WTC11 (cell line): ENCODE measurements around the gene SIPA1L3. TPM values are rescaled to one million over a fixed set of nuclear protein-coding genes. Genes with fewer than 3 reads are reported as not detected.
A peak's percentile ranks its signal among the peaks of the same experiment; 100 is the strongest.

ENCODE experiments used
- ATAC-seq: fragments of 200-7000 bp; cut with Tn5 transposase; 2 replicates; pipeline ENCODE4 v1.10.0; 2021; ENCODE audit warnings: mild to moderate bottlenecking, moderate library complexity
- CTCF ChIA-PET: fragments of 300-600 bp; sonication (Branson Sonifier 250); formaldehyde crosslinking; loops from one replicate; lab custom pipeline; 2021; ENCODE audit warnings: antibody characterized with exemption; lab: Charles Lee
- POLR2A ChIA-PET: fragments of 350-600 bp; sonication (Branson Sonifier 250); formaldehyde crosslinking; loops from one replicate; lab custom pipeline; 2021; ENCODE audit warnings: antibody characterized with exemption; lab: Charles Lee
- DNase-seq: peaks from one replicate; pipeline ENCODE4 v3.0.0; 2021; ENCODE audit warnings: low spot score
- H3K27ac Mint-ChIP-seq: 2 replicates; pipeline ENCODE4 v1.8.0; 2021; ENCODE audit warnings: mixed read lengths
- H3K27me3 Mint-ChIP-seq: 2 replicates; pipeline ENCODE4 v1.8.0; 2021; ENCODE audit warnings: low read depth, mild to moderate bottlenecking, moderate library complexity, mixed read lengths
- H3K36me3 Mint-ChIP-seq: 2 replicates; pipeline ENCODE4 v1.8.0; 2021; ENCODE audit warnings: mixed read lengths
- H3K4me1 Mint-ChIP-seq: 2 replicates; pipeline ENCODE4 v1.8.0; 2022; ENCODE audit warnings: mixed read lengths
- H3K4me3 Mint-ChIP-seq: 2 replicates; pipeline ENCODE4 v1.8.0; 2021; ENCODE audit warnings: mild to moderate bottlenecking, moderate library complexity, mixed read lengths
- H3K9me3 Mint-ChIP-seq: 2 replicates; pipeline ENCODE4 v1.8.0; 2021; ENCODE audit warnings: mixed read lengths
- AFF4 ChIP-seq: sonication (generic); formaldehyde crosslinking; IDR thresholded peaks from 2 replicates; pipeline ENCODE4 v1.8.1; 2023; ENCODE audit warnings: mild to moderate bottlenecking, missing genetic modification reagents, borderline replicate concordance
- CDX4 ChIP-seq: fragments of 250-450 bp; sonication (Bioruptor Pico); IDR thresholded peaks from 2 replicates; pipeline ENCODE4 v1.9.0; 2021; ENCODE audit warnings: moderate library complexity, mild to moderate bottlenecking, inconsistent platforms, borderline replicate concordance
- CREM ChIP-seq: sonication (generic); formaldehyde crosslinking; IDR thresholded peaks from 2 replicates; pipeline ENCODE4 v1.8.1; 2022; ENCODE audit warnings: mild to moderate bottlenecking, missing genetic modification reagents, moderate library complexity
- FOXJ3 ChIP-seq: sonication (generic); formaldehyde crosslinking; IDR thresholded peaks from 2 replicates; pipeline ENCODE4 v1.9.0; 2021; ENCODE audit warnings: missing genetic modification reagents, mild to moderate bottlenecking, borderline replicate concordance
- FOXK1 ChIP-seq: sonication (generic); formaldehyde crosslinking; IDR thresholded peaks from 2 replicates; pipeline ENCODE4 v1.8.0; 2022; ENCODE audit warnings: mild to moderate bottlenecking, moderate library complexity, missing genetic modification reagents
- JUN ChIP-seq: sonication (generic); formaldehyde crosslinking; IDR thresholded peaks from 2 replicates; pipeline ENCODE4 v1.8.0; 2023; ENCODE audit warnings: mild to moderate bottlenecking, missing genetic modification reagents
- MAX ChIP-seq: sonication (generic); formaldehyde crosslinking; IDR thresholded peaks from 2 replicates; pipeline ENCODE4 v1.8.0; 2022; ENCODE audit warnings: mild to moderate bottlenecking, missing genetic modification reagents
- NFATC4 ChIP-seq: fragments of 250-450 bp; sonication (Bioruptor Pico); IDR thresholded peaks from 2 replicates; pipeline ENCODE4 v1.9.0; 2021; ENCODE audit warnings: mild to moderate bottlenecking
- NR2C2 ChIP-seq: sonication (generic); formaldehyde crosslinking; IDR thresholded peaks from 2 replicates; pipeline ENCODE4 v1.8.0; 2022; ENCODE audit warnings: mild to moderate bottlenecking, missing genetic modification reagents
- OVOL2 ChIP-seq: fragments of 250-450 bp; sonication (Bioruptor Pico); IDR thresholded peaks from 2 replicates; pipeline ENCODE4 v1.9.0; 2021; ENCODE audit warnings: mild to moderate bottlenecking, borderline replicate concordance
- PRDM15 ChIP-seq: sonication (generic); formaldehyde crosslinking; IDR thresholded peaks from 2 replicates; pipeline ENCODE4 v1.8.0; 2022; ENCODE audit warnings: missing genetic modification reagents
- SP1 ChIP-seq: sonication (generic); formaldehyde crosslinking; conservative IDR thresholded peaks from 2 replicates; pipeline ENCODE4 v1.8.1; 2022; ENCODE audit warnings: missing genetic modification reagents
- TEAD1 ChIP-seq: sonication (generic); formaldehyde crosslinking; IDR thresholded peaks from 2 replicates; pipeline ENCODE4 v1.8.0; 2022; ENCODE audit warnings: mild to moderate bottlenecking, missing genetic modification reagents
- ZBTB43 ChIP-seq: sonication (generic); formaldehyde crosslinking; IDR thresholded peaks from 2 replicates; pipeline ENCODE4 v1.8.1; 2023; ENCODE audit warnings: mild to moderate bottlenecking, missing genetic modification reagents
- ZNF317 ChIP-seq: sonication (generic); formaldehyde crosslinking; IDR thresholded peaks from 2 replicates; pipeline ENCODE4 v1.8.1; 2023; ENCODE audit warnings: low read depth, mild to moderate bottlenecking, moderate library complexity, missing genetic modification reagents, borderline replicate concordance
- ZNF416 ChIP-seq: fragments of 250-450 bp; sonication (Bioruptor Pico); IDR thresholded peaks from 2 replicates; pipeline ENCODE4 v1.9.0; 2021; ENCODE audit warnings: mild to moderate bottlenecking, inconsistent platforms
- ZNF512 ChIP-seq: sonication (generic); formaldehyde crosslinking; IDR thresholded peaks from 2 replicates; pipeline ENCODE4 v1.8.1; 2022; ENCODE audit warnings: missing genetic modification reagents, borderline replicate concordance
- total RNA-seq: library from RNA; stranded (reverse); gene quantifications from 3 replicates; pipeline ENCODE4 v1.2.3, GENCODE V29; 2021
- TF ChIP-seq, protein P1 (sequence below): fragments of 250-450 bp; sonication (Bioruptor Pico); IDR thresholded peaks from 2 replicates; pipeline ENCODE4 v2.1.2; 2022; ENCODE audit warnings: mild to moderate bottlenecking, moderate library complexity

The SIPA1L3 gene
- total RNA-seq, 1 experiment from 2014 or later, result 41.5 TPM

DNA sequence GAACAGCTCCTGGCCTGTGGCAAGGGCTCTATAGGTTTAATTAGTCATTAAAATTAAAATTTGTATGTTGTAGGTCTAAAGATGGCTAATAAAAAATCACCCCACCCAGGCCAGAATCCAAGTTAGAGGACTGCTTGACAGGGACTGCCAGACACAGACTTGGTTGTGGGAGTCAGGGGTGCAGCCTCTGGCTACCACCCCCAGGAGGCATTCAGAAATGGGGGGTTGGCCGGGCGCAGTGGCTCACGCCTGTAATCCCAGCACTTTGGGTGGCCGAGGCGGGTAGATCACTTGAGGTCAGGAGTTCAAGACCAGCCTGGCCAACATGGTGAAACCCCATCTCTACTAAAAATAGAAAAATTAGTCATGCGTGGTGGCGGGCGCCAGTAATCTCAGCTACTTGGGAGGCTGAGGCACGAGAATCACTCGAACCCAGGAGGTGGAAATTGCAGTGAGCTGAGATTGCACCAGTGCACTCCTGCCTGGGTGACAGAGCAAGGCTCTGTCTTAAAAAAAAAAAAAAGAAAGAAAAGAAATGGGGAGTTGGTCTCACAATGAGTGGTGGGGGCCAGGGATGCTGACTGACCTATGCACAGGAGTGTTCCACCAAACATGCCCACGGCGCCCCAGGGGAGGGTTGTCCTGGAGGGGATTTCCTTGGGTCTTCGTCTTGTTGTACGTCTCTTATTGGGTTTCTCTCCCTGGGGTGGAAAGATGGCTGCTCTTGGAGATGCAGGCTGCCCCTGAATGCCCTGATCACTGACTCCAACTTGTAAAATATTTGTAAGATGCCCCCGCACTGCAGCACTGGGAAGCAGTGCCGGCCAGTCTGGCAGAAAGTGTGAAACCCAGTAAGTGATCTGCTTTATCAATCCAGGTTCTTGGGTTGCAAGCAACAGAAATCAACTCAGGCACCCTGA is 68.8 kb downstream of the SIPA1L3 start:
- DNase-seq (no peak), ATAC-seq (no peak)
- Mint-ChIP-seq H3K9me3 (peaks cover 13% of the 10 kb centered on the region), H3K27me3 (no peaks in the 10 kb centered on the region), H3K36me3 (peaks cover 17% of the 10 kb centered on the region), H3K4me3 (no peak overlapping the region), H3K27ac (no peak overlapping the region; the same call in 1 of the 2 replicates)
- POLR2A ChIA-PET, result interaction anchor here (0.6 kb wide), 2 partner anchors 12 to 38 kb away, joined by 3 to 7 read pairs; no protein-coding TSS in a partner anchor
- CTCF ChIA-PET, result interaction anchor here (0.8 to 2.0 kb wide), 2 partner anchors 11 to 73 kb away, joined by 3 to 10 read pairs; no protein-coding TSS in a partner anchor
- TF ChIP-seq ZNF416 (no peak), OVOL2 (CRISPR knock-in tag) (no peak), TEAD1 (CRISPR knock-in tag) (no peak)
- TF ChIP-seq, all 79 proteins: peak for 0
- peaks cover 14% of the 10 kb centered on the region for H3K4me1 Mint-ChIP-seq

GRCh38 chr19:37977391-37977790 is 70.4 kb downstream of the SIPA1L3 start:
- no peak overlapping the region for H3K4me3 Mint-ChIP-seq
- H3K36me3 Mint-ChIP-seq, result peaks cover 7% of the 10 kb centered on the region
- H3K4me1 Mint-ChIP-seq, result peaks cover 25% of the 10 kb centered on the region
- no peak for ATAC-seq
- ChIA-PET CTCF (interaction anchor here (1.0 to 2.0 kb wide), 2 partner anchors 9 to 12 kb away, joined by 4 to 10 read pairs; no protein-coding TSS in a partner anchor), POLR2A (no interaction called here)
- no peaks in the 10 kb centered on the region for H3K9me3 Mint-ChIP-seq
- H3K27ac Mint-ChIP-seq, result peak overlapping the region; percentile 57; the same call in 1 of the 2 replicates
- DNase-seq, result no peak
- TF ChIP-seq SP1 (CRISPR knock-in tag) (no peak), ZNF512 (no peak), ZBTB43 (CRISPR knock-in tag) (no peak), NFATC4 (CRISPR knock-in tag) (no peak), FOXK1 (CRISPR knock-in tag) (no peak), JUN (no peak), FOXJ3 (CRISPR knock-in tag) (no peak), CDX4 (no peak), CREM (no peak), NR2C2 (no peak), AFF4 (CRISPR knock-in tag) (no peak), ZNF317 (no peak), PRDM15 (CRISPR knock-in tag) (no peak), MAX (CRISPR knock-in tag) (no peak)
- TF ChIP-seq, protein P1, sequence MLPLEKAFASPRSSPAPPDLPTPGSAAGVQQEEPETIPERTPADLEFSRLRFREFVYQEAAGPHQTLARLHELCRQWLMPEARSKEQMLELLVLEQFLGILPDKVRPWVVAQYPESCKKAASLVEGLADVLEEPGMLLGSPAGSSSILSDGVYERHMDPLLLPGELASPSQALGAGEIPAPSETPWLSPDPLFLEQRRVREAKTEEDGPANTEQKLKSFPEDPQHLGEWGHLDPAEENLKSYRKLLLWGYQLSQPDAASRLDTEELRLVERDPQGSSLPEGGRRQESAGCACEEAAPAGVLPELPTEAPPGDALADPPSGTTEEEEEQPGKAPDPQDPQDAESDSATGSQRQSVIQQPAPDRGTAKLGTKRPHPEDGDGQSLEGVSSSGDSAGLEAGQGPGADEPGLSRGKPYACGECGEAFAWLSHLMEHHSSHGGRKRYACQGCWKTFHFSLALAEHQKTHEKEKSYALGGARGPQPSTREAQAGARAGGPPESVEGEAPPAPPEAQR (CRISPR knock-in tag), result no peak
- H3K27me3 Mint-ChIP-seq, result no peaks in the 10 kb centered on the region
